Adrenal gland (tissue), 5 donors: ENCODE data around the gene HPSE2.

Experiments used
- CTCF ChIP-seq, 6 experiments: fragments of 450-650 bp in 4 of 6; fragments of 200-600 bp in 2 of 6; sonication (generic) in 1 of 6; IDR thresholded peaks; 1 replicate in 5 of 6; 2 replicates in 1 of 6; pipeline versions ENCODE4 v1.5.1 to v1.8.0; 2016 to 2021; ENCODE audit warnings: antibody characterized with exemption in 6 of 6, mild to moderate bottlenecking in 2 of 6, moderate library complexity in 1 of 6
- POLR2A ChIP-seq, 2 donors: fragments of 450-650 bp; IDR thresholded peaks; one replicate each; pipeline ENCODE4 v1.6.1; 2017; ENCODE audit warnings: antibody characterized with exemption in 2 of 2, mild to moderate bottlenecking in 2 of 2, moderate library complexity in 1 of 2
- donor health status: DM: no; HTN: no; CAD: no.

- TF ChIP-seq CTCF (IDR thresholded peaks at IDR 0.05) (no peak), POLR2A (IDR thresholded peaks at IDR 0.05) (no peak)
Measured at GRCh38 chr10:98832196-98832595, 403.5 kb downstream of the HPSE2 start.
